BLaER1 (cell line): ENCODE results near the gene CARM1.

ENCODE experiments used
- H3K27ac ChIP-seq: shearing (Covaris generic); formaldehyde crosslinking; 2 replicates; pipeline ENCODE4 v1.8.1; 2022
- H3K27me3 ChIP-seq: shearing (Covaris generic); formaldehyde crosslinking; 2 replicates; pipeline ENCODE4 v1.8.1; 2022
- H3K36me3 ChIP-seq: shearing (Covaris generic); formaldehyde crosslinking; 2 replicates; pipeline ENCODE4 v1.8.1; 2022
- H3K4me1 ChIP-seq: shearing (Covaris generic); formaldehyde crosslinking; 2 replicates; pipeline ENCODE4 v1.8.1; 2022
- H3K4me2 ChIP-seq: shearing (Covaris generic); formaldehyde crosslinking; 2 replicates; pipeline ENCODE4 v1.8.1; 2022
- H3K4me3 ChIP-seq: shearing (Covaris generic); formaldehyde crosslinking; 2 replicates; pipeline ENCODE4 v1.8.1; 2022
- H3K9ac ChIP-seq: shearing (Covaris generic); formaldehyde crosslinking; 2 replicates; pipeline ENCODE4 v1.8.1; 2022
- H3K9me3 ChIP-seq: shearing (Covaris generic); formaldehyde crosslinking; 2 replicates; pipeline ENCODE4 v1.8.1; 2022
- H4K20me1 ChIP-seq: shearing (Covaris generic); formaldehyde crosslinking; 2 replicates; pipeline ENCODE4 v1.8.1; 2022
- Cebpa-rat ChIP-seq: shearing (Covaris generic); IDR thresholded peaks from 2 replicates; pipeline ENCODE4 v1.8.1; 2022

Gene CARM1

DNA sequence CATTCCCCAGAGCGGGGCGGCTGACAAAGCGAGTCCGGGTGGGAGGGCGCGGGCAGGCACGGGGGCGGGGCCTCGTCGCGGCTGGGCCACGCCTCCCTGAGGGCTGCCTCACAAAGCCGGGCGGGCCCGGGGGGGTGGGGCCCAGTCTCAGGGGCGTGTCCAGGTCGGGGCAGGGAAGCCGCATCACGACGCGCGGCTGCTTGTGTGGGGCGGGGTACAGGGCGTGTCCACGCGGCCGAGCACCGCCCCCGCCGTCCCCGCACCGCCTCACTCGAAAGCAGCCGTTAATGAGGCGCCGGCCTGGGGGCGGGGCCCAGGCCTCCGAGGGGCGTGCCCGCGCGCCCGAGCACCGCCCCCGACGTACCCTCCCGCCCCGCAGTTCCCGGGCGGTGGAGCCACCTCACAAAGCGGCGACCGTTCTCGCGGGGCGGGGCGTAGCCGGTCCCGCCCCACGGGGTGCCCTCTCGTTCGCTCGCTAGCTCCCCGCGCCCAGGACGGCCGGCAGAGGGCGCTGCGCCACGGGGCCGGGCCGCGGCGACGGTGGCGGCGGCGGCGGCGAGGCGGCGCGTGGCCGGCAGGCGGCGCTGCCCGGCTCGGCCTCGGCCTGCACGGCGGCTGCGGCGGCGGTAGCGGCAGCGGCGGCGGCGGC, at the start of gene CARM1:
Gene CARM1 (plus strand): TSS at position 599 of the 649 bp plus-strand sequence. CDS start 150 bp downstream, outside the sequence.
- no peak for TF ChIP-seq Cebpa-rat

GRCh38 chr19:10823690-10824089, 47.7 kb upstream of the CARM1 start:
- Histone ChIP-seq H3K36me3 (peaks cover 99% of the 10 kb centered on the region), H4K20me1 (peaks cover 33% of the 10 kb centered on the region), H3K4me1 (peaks cover 22% of the 10 kb centered on the region), H3K9me3 (no peaks in the 10 kb centered on the region), H3K4me2 (no peak overlapping the region), H3K4me3 (no peak overlapping the region), H3K27me3 (no peaks in the 10 kb centered on the region), H3K27ac (no peak overlapping the region), H3K9ac (no peak overlapping the region)
- no peak for TF ChIP-seq Cebpa-rat

More for the DNA sequence above, at the start of gene CARM1:
- Histone ChIP-seq H4K20me1 (peaks cover 36% of the 10 kb centered on the region), H3K4me1 (peaks cover 60% of the 10 kb centered on the region), H3K9me3 (no peaks in the 10 kb centered on the region), H3K27ac (peak within 1 kb of the TSS; percentile 93), H3K27me3 (no peaks in the 10 kb centered on the region), H3K9ac (peak within 1 kb of the TSS; percentile 93), H3K4me2 (peak within 1 kb of the TSS; percentile 90), H3K4me3 (peak within 1 kb of the TSS; percentile 86), H3K36me3 (peaks cover 20% of the 10 kb centered on the region)

GRCh38 chr19:10826231-10826630, 45.1 kb upstream of the CARM1 start:
- H3K9ac ChIP-seq, result no peak overlapping the region; the same call in 1 of the 2 replicates
- H3K4me2 ChIP-seq, result peak overlapping the region; percentile 31
- H3K27ac ChIP-seq, result no peak overlapping the region
- no peak overlapping the region for H3K4me3 ChIP-seq
- H3K4me1 ChIP-seq, result peaks cover 16% of the 10 kb centered on the region
- peaks cover 99% of the 10 kb centered on the region for H3K36me3 ChIP-seq
- no peak for TF ChIP-seq Cebpa-rat
- peaks cover 43% of the 10 kb centered on the region for H4K20me1 ChIP-seq
- no peaks in the 10 kb centered on the region for H3K27me3 ChIP-seq
- H3K9me3 ChIP-seq, result no peaks in the 10 kb centered on the region

DNA sequence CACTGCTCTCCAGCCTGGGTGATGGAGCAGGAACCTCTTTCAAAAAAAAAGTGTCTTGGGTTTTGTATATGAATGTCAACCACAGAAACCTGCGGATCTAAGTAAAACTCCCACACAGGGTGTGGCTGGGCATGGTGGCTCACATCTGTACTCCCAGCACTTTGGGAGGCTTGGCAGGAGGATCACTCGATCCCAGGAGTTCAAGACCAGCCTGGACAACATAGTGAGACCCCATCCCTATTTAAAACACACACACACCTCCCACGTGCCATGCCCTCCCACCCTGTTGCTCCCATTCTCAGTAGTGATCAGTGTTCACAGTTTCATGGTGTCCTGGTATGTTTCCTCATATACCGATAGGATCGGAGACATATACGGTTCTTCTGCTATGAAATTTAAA, 44.5 kb upstream of the CARM1 start:
- peaks cover 99% of the 10 kb centered on the region for H3K36me3 ChIP-seq
- 0 out of 2 replicates have a peak overlapping the region, but pooled peaks have one; percentile 31 for H3K4me2 ChIP-seq
- no peak overlapping the region for H3K27ac ChIP-seq
- TF ChIP-seq Cebpa-rat, result no peak
- H3K9ac ChIP-seq, result no peak overlapping the region
- H3K9me3 ChIP-seq, result no peaks in the 10 kb centered on the region
- H3K27me3 ChIP-seq, result no peaks in the 10 kb centered on the region
- peaks cover 49% of the 10 kb centered on the region for H4K20me1 ChIP-seq
- H3K4me1 ChIP-seq, result peaks cover 16% of the 10 kb centered on the region
- no peak overlapping the region for H3K4me3 ChIP-seq

DNA sequence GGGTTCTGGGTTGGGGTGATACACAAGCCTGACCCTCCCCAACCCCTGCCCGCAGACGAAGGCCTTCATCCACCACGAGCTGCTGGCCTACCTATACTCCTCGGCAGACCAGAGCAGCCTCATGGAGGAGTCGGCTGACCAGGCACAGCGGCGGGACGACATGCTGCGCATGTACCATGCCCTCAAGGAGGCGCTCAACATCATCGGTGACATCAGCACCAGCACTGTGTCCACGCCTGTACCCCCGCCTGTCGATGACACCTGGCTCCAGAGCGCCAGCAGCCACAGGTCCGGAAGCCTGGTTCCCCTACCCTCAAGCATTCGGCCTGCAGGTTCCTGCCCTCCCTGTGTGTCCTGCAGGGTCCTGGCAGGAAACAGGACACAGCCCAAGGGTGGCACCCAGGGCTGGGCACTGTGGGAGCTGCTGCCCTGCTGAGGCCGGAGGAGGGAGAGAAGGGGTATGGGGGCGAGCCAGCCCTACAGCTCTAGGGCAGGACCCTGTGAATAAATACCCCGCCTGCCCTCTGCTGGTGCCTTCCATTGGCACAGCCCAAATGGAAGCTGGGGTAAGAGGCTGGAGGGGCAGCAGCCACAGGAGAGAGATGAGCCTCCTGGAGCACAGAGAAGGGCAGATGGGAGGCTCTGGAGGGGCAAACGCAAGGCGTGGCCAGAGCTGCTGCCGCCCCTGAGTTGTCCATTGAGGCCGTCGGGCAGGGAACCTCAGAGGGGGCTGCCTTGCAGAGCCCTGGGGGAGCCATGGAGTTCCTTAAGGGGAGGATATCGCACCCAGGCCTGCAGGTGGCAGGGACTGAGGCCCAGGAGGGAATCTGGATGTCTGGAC, 42.2 kb upstream of the CARM1 start:
- H3K9me3 ChIP-seq, result no peaks in the 10 kb centered on the region
- H3K9ac ChIP-seq, result no peak overlapping the region
- H3K4me3 ChIP-seq, result no peak overlapping the region
- H3K27me3 ChIP-seq, result no peaks in the 10 kb centered on the region
- peaks cover 99% of the 10 kb centered on the region for H3K36me3 ChIP-seq
- H3K4me1 ChIP-seq, result peaks cover 16% of the 10 kb centered on the region
- 0 out of 2 replicates have a peak overlapping the region, but pooled peaks have one; percentile 38 for H3K27ac ChIP-seq
- no peak for TF ChIP-seq Cebpa-rat
- peaks cover 73% of the 10 kb centered on the region for H4K20me1 ChIP-seq
- H3K4me2 ChIP-seq, result no peak overlapping the region

GRCh38 chr19:10829967-10830366, 41.4 kb upstream of the CARM1 start:
- Histone ChIP-seq H4K20me1 (peaks cover 80% of the 10 kb centered on the region), H3K9ac (no peak overlapping the region), H3K9me3 (no peaks in the 10 kb centered on the region), H3K4me2 (no peak overlapping the region), H3K4me1 (peaks cover 17% of the 10 kb centered on the region), H3K27me3 (no peaks in the 10 kb centered on the region), H3K4me3 (no peak overlapping the region), H3K27ac (no peak overlapping the region), H3K36me3 (peaks cover 98% of the 10 kb centered on the region)
- no peak for TF ChIP-seq Cebpa-rat

GRCh38 chr19:10830370-10830769, 41.0 kb upstream of the CARM1 start:
- Histone ChIP-seq H3K36me3 (peaks cover 98% of the 10 kb centered on the region), H3K4me1 (peaks cover 20% of the 10 kb centered on the region)

DNA sequence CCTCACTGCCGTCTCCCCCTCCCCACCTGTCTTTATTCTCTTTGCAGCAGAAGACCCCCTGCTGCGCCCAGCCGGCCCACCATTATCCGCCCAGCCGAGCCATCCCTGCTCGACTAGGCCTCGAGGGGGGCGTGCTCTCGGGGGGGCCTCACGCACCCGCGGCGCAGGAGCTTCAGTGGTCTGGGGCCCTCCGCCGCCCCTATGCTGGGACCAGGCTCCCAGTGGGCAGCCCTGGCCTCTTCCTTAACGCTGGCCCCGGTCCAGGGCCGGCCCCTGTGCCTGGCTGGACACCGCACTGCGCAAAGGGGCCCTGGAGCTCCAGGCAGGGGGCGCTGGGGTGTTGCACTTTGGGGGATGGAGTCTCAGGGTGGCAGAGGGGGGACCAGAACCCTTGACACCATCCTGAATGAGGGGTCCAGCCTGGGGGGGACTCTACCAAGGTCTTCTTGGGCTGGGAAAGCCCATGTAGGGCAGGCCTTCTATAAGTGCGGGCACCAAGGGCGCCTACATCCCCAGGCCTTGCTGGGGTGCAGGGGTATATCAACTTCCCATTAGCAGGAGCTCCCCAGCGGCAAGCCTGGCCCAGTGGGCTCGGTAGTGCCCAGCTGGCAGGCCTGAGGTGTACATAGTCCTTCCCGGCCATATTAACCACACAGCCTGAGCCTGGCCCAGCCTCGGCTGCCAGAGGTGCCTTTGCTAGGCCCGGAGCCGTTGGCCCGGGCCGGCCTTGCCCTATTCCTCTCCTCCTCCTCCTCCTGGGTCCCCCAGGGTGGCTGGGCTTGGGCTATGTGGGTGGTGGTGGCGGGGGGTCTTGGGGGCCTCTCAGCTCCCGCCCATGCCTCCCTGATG, 40.2 kb upstream of the CARM1 start:
- no peak for TF ChIP-seq Cebpa-rat
- Histone ChIP-seq H3K36me3 (peaks cover 90% of the 10 kb centered on the region), H3K4me1 (peaks cover 13% of the 10 kb centered on the region), H3K9me3 (no peaks in the 10 kb centered on the region), H3K27me3 (no peaks in the 10 kb centered on the region), H3K4me2 (no peak overlapping the region), H3K9ac (no peak overlapping the region), H3K4me3 (no peak overlapping the region), H3K27ac (no peak overlapping the region), H4K20me1 (peaks cover 77% of the 10 kb centered on the region)

More at GRCh38 chr19:10830370-10830769, 41.0 kb upstream of the CARM1 start:
- Histone ChIP-seq H3K9me3 (no peaks in the 10 kb centered on the region), H3K4me2 (no peak overlapping the region), H3K4me3 (no peak overlapping the region), H3K27ac (no peak overlapping the region), H3K27me3 (no peaks in the 10 kb centered on the region), H3K9ac (no peak overlapping the region), H4K20me1 (peaks cover 83% of the 10 kb centered on the region)
- TF ChIP-seq Cebpa-rat, result no peak
